Lower lobe of right lung (tissue), 2 donors: ENCODE results near the gene ECD. TPM values are rescaled to one million over a fixed set of nuclear protein-coding genes. Genes with fewer than 3 reads are reported as not detected.
"Not testable (repeated sequence)": the region's sequence is repeated elsewhere in the genome, so short reads cannot be mapped to it uniquely, and the experiment has no call there.

Experiments used
- ATAC-seq, 2 donors: fragments of 200-7000 bp; cut with Tn5 transposase; one replicate each; pipeline ENCODE4 v1.9.1; 2020 to 2022; ENCODE audit warnings: mild to moderate bottlenecking in 2 of 2, moderate library complexity in 2 of 2
- DNase-seq: peaks from one replicate; pipeline ENCODE4 v3.0.0-alpha.2; 2020
- H3K27ac ChIP-seq: fragments of 200-600 bp; one replicate; pipeline ENCODE4 v1.8.0; 2022
- H3K27me3 ChIP-seq: fragments of 200-600 bp; one replicate; pipeline ENCODE4 v1.8.0; 2022; ENCODE audit warnings: low read depth
- H3K36me3 ChIP-seq: fragments of 200-600 bp; one replicate; pipeline ENCODE4 v1.8.0; 2022; ENCODE audit warnings: mild to moderate bottlenecking
- H3K4me1 ChIP-seq: fragments of 200-600 bp; one replicate; pipeline ENCODE4 v1.8.0; 2022
- H3K4me3 ChIP-seq: fragments of 200-600 bp; one replicate; pipeline ENCODE4 v1.8.0; 2022; ENCODE audit warnings: mild to moderate bottlenecking
- H3K9me3 ChIP-seq: fragments of 200-600 bp; one replicate; pipeline ENCODE4 v1.8.0; 2022
- CTCF ChIP-seq: fragments of 200-600 bp; IDR thresholded peaks from one replicate; pipeline ENCODE4 v1.8.0; 2022; ENCODE audit warnings: antibody characterized with exemption, mild to moderate bottlenecking
- intact Hi-C: fragments of 100-400 bp; cut with DNase I; formaldehyde crosslinking; loops from one replicate; pipeline ENCODE4 v1.11.0; 2022
- total RNA-seq: library from RNA; stranded (reverse); fragmentation: NEBNext Ultra II Directional; extraction: Animal tissue kit (Norgen Biotek cat#: 25700); gene quantifications from one replicate; pipeline ENCODE4 v1.2.1, GENCODE V29; 2021
- donor health status: DM: no; HTN: yes; CAD: no; lungs with severe emphysema.

The ECD gene
- total RNA-seq, 1 donor from 2014 or later, result 26.3 TPM

- no peak for DNase-seq
- Histone ChIP-seq H3K27me3 (no peaks in the 10 kb centered on the region), H3K9me3 (no peaks in the 10 kb centered on the region), H3K4me1 (peaks cover 25% of the 10 kb centered on the region), H3K4me3 (no peak overlapping the region), H3K27ac (no peak overlapping the region), H3K36me3 (peaks cover 86% of the 10 kb centered on the region)
- intact Hi-C loops, result no loop called here
- TF ChIP-seq CTCF, result peak; percentile 75
- ATAC-seq, result peak in 1 of 2 donors; percentile 48
These were observed 8.7 kb downstream of the ECD start for GRCh38 chr10:73159038-73159648.

GRCh38 chr10:73156054-73156453 lies 11.8 kb downstream of the ECD start:
- H3K4me1 ChIP-seq, result peaks cover 7% of the 10 kb centered on the region
- no peaks in the 10 kb centered on the region for H3K27me3 ChIP-seq
- H3K27ac ChIP-seq, result no peak overlapping the region
- H3K9me3 ChIP-seq, result no peaks in the 10 kb centered on the region
- ATAC-seq (no peak), DNase-seq (no peak)
- intact Hi-C loops, result no loop called here
- peaks cover 86% of the 10 kb centered on the region for H3K36me3 ChIP-seq
- TF ChIP-seq CTCF, result no peak
- H3K4me3 ChIP-seq, result no peak overlapping the region

GRCh38 chr10:73152009-73152408 lies 15.8 kb downstream of the ECD start:
- no peak for TF ChIP-seq CTCF

GRCh38 chr10:73150633-73151413 lies 17.0 kb downstream of the ECD start:
- DNase-seq, H3K4me3 ChIP-seq, H3K27me3 ChIP-seq, H3K27ac ChIP-seq, H3K4me1 ChIP-seq, intact Hi-C loops, ATAC-seq, H3K9me3 ChIP-seq: not testable (repeated sequence)
- H3K36me3 ChIP-seq, result peaks cover 88% of the 10 kb centered on the region

More at GRCh38 chr10:73152009-73152408, 15.8 kb downstream of the ECD start:
- Histone ChIP-seq H3K36me3 (peaks cover 88% of the 10 kb centered on the region), H3K27me3 (no peaks in the 10 kb centered on the region), H3K4me3 (no peak overlapping the region), H3K4me1 (no peaks in the 10 kb centered on the region), H3K27ac (no peak overlapping the region), H3K9me3 (no peaks in the 10 kb centered on the region)
- ATAC-seq, result no peak
- no peak for DNase-seq
- intact Hi-C loops, result no loop called here

- ATAC-seq (no peak), DNase-seq (no peak)
- no peak overlapping the region for H3K4me3 ChIP-seq
- no peak for TF ChIP-seq CTCF
- no peaks in the 10 kb centered on the region for H3K9me3 ChIP-seq
- H3K4me1 ChIP-seq, result no peaks in the 10 kb centered on the region
- intact Hi-C loops, result no loop called here
- no peaks in the 10 kb centered on the region for H3K27me3 ChIP-seq
- H3K27ac ChIP-seq, result no peak overlapping the region
- H3K36me3 ChIP-seq, result peaks cover 100% of the 10 kb centered on the region
These were observed 26.2 kb downstream of the ECD start for GRCh38 chr10:73141603-73142002.

- no peak for TF ChIP-seq CTCF
- peaks cover 100% of the 10 kb centered on the region for H3K36me3 ChIP-seq
- H3K9me3 ChIP-seq, result no peaks in the 10 kb centered on the region
- H3K4me1 ChIP-seq, result no peaks in the 10 kb centered on the region
- ATAC-seq (no peak), DNase-seq (no peak)
- no peak overlapping the region for H3K4me3 ChIP-seq
- intact Hi-C loops, result no loop called here
- no peak overlapping the region for H3K27ac ChIP-seq
- no peaks in the 10 kb centered on the region for H3K27me3 ChIP-seq
These were observed 28.6 kb downstream of the ECD start for GRCh38 chr10:73139251-73139650.
